ENCODE results near the gene CERS1. TPM values are rescaled to one million over a fixed set of nuclear protein-coding genes. Genes with fewer than 3 reads are reported as not detected.
A peak's percentile ranks its signal among the peaks of the same experiment; 100 is the strongest.
"Not testable (repeated sequence)": the region's sequence is repeated elsewhere in the genome, so short reads cannot be mapped to it uniquely, and the experiment has no call there.

CERS1 gene
- total and polyA plus RNA-seq, 8 donors, result 0.37 to 4.8 (median 0.61) TPM; not detected in 3

DNA sequence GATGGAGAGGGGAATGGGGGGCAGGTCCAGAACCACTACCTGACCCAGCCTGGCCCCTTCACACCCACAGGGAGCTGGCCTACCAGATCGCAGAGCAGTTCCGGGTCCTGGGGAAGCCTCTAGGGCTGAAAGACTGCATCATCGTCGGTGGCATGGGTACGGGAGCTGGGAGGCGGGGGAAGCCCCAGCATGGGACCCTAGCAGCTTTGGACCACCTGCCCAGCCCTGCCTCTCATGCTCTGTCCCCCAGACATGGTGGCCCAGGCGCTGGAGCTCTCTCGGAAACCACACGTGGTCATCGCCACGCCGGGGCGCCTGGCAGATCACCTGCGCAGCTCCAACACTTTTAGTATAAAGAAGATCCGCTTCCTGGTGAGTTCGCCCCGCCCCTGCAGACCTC lies 25.6 kb upstream of the CERS1 start:
- TF ChIP-seq POLR2A (IDR thresholded peaks at IDR 0.05) (no peak), EP300 (IDR thresholded peaks at IDR 0.05) (no peak), POLR2AphosphoS5 (IDR thresholded peaks at IDR 0.05) (no peak)
- TF ChIP-seq, protein P1, sequence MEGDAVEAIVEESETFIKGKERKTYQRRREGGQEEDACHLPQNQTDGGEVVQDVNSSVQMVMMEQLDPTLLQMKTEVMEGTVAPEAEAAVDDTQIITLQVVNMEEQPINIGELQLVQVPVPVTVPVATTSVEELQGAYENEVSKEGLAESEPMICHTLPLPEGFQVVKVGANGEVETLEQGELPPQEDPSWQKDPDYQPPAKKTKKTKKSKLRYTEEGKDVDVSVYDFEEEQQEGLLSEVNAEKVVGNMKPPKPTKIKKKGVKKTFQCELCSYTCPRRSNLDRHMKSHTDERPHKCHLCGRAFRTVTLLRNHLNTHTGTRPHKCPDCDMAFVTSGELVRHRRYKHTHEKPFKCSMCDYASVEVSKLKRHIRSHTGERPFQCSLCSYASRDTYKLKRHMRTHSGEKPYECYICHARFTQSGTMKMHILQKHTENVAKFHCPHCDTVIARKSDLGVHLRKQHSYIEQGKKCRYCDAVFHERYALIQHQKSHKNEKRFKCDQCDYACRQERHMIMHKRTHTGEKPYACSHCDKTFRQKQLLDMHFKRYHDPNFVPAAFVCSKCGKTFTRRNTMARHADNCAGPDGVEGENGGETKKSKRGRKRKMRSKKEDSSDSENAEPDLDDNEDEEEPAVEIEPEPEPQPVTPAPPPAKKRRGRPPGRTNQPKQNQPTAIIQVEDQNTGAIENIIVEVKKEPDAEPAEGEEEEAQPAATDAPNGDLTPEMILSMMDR (IDR thresholded peaks at IDR 0.05), result no peak
- Histone ChIP-seq H3K9me3 (no peaks in the 10 kb centered on the region), H3K36me3 (peaks cover 42 to 64% (median 56%) of the 10 kb centered on the region in 4 donors), H3K27me3 (no peaks in the 10 kb centered on the region), H3K4me1 (peaks cover 21 to 41% (median 37%) of the 10 kb centered on the region in 4 donors), H3K27ac (no peak overlapping the region), H3K4me3 (no peak overlapping the region)
- DNase-seq, result no peak
- intact Hi-C loops (cut with DNase I; ENCODE audit: low total_unique reads), result no loop called here
- 92 to 97% (median 94%) methylated on average over 14 to 17 of the region's 17 CpGs for WGBS, 5 donors

DNA sequence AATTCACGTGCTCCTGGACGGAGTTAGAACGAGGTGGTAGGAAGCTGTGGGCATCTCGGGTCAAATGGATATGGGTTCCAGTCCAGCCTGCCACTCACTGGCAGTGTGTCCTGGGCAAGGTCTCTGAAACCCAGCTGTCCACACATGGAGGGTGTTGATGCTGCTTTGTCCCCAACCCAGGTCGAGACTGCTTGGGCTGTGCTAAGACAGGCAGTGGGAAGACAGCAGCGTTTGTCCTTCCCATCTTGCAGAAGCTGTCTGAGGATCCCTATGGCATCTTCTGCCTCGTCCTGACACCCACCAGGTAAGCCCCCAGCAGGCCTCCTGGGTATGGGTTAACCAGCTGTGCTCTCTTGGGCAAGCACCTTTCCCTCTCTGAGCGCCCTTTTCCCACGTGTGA lies 24.4 kb upstream of the CERS1 start:
- peaks cover 42 to 64% (median 52%) of the 10 kb centered on the region in 4 donors for H3K36me3 ChIP-seq
- TF ChIP-seq POLR2AphosphoS5 (IDR thresholded peaks at IDR 0.05), result no peak
- TF ChIP-seq, protein P1 (IDR thresholded peaks at IDR 0.05), result no peak
- no peak for TF ChIP-seq EP300 (IDR thresholded peaks at IDR 0.05)
- TF ChIP-seq POLR2A (IDR thresholded peaks at IDR 0.05), result no peak
- H3K4me1 ChIP-seq, result peaks cover 21 to 53% (median 46%) of the 10 kb centered on the region in 4 donors
- WGBS, 5 donors, result 46 to 56% (median 50%) methylated on average over 9 of the region's 9 CpGs
- H3K27me3 ChIP-seq, result no peaks in the 10 kb centered on the region
- intact Hi-C loops (cut with DNase I; ENCODE audit: low total_unique reads), result no loop called here
- peak overlapping the region; percentile 93 to 99 (median 98) for H3K4me3 ChIP-seq
- H3K27ac ChIP-seq, result peak overlapping the region in 2 of 5 donors; percentile 90 to 93
- no peak for DNase-seq
- no peaks in the 10 kb centered on the region for H3K9me3 ChIP-seq

DNA sequence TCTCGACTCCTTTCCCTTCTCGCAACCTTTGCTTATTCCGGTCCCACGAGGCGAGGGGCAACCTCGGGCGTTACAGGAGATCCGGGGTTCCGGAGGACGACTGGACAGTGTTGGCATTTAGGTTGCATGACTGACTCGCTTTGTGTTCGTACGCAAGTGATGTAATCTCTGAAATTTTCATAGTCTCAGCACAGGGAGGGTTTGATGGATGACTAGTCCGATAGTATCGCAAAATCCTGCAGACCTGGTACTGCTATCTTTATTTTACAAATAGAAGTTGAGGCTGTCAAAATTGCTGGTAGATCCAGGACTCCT lies 23.9 kb upstream of the CERS1 start:
- 0 to 2% (median 1%) methylated on average over 15 of the region's 15 CpGs for WGBS, 5 donors
- H3K27ac ChIP-seq, result peak overlapping the region; percentile 75 to 94 (median 90)
- H3K36me3 ChIP-seq, result peaks cover 43 to 64% (median 52%) of the 10 kb centered on the region in 4 donors
- H3K4me1 ChIP-seq, result peaks cover 21 to 58% (median 51%) of the 10 kb centered on the region in 4 donors
- H3K4me3 ChIP-seq, result peak overlapping the region; percentile 93 to 99 (median 98)
- no peaks in the 10 kb centered on the region for H3K9me3 ChIP-seq
- DNase-seq, result no peak
- intact Hi-C loops (cut with DNase I; ENCODE audit: low total_unique reads), result no loop called here
- no peaks in the 10 kb centered on the region for H3K27me3 ChIP-seq
- TF ChIP-seq EP300 (IDR thresholded peaks at IDR 0.05) (no peak), POLR2A (IDR thresholded peaks at IDR 0.05) (no peak), POLR2AphosphoS5 (IDR thresholded peaks at IDR 0.05) (no peak)
- TF ChIP-seq, protein P1 (IDR thresholded peaks at IDR 0.05), result no peak

DNA sequence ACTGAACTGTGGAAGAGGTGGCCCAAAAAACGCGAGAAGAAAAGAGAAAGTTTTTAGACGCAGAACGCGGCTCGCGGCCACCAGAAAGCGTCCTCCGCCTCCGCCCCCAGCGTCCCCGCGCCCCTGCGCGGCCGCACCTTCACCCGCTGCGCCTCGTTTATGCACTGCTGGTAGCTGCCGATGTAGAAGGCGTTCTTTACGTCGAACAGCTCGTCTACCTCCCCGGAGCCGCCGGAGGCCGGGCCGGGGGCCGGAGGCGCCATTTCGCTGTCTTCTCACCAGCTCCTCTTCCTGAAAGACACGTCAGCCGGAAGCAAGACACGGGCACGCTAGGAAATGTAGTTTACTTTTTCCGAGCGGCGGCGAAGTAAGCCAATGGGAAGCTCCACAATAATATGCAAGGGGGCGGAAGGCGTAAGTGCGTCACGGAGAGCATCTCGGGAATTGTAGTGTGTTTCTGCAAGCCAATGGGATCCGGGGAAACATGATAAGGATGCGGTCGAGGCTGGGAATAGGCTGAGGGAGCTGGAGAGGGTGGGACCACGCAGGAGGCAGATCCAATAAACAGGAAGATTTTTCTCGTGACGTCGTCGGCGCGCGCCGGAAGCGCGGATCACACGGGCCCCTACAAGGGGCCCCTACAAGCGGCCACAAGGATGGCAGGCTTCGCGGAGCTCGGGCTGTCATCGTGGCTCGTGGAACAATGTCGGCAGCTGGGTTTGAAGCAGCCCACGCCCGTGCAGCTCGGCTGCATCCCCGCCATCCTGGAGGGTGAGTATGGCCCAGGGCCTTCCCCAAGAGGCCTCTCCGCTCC lies 23.3 kb upstream of the CERS1 start, which contains the start of the genes COPE and DDX49:
Gene COPE (minus strand): TSS at position 302 of the 814 bp plus-strand sequence. CDS start 39 bp downstream, at position 263.
Gene DDX49 (plus strand): TSS at position 630 of the 814 bp plus-strand sequence. CDS start 27 bp downstream, at position 657.
- WGBS, 5 donors, result 0% methylated on average over 45 to 72 of the region's 72 CpGs
- peaks cover 37 to 64% (median 52%) of the 10 kb centered on the region in 4 donors for H3K36me3 ChIP-seq
- intact Hi-C loops (cut with DNase I; ENCODE audit: low total_unique reads), result no loop called here

DNA sequence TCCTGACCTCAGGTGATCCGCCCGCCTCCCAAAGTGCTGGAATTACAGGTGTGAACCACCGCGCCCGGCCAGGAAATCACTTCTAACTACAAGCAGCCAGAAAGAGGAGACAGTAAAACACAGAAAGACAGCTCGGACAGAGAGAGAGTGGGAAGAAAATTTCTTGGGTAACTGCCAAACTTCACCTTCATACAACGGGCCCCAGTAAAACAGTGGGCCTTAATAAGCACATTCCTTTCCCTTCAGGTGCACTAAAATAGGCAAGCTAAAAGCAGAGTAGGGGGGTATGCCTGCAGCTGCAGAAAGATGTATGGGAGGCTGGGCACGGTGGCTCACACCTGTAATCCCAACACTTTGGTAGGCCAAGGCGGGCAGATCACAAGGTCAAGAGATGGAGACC lies 21.6 kb upstream of the CERS1 start:
- DNase-seq, result not testable (repeated sequence)

More for the DNA sequence above, 23.3 kb upstream of the CERS1 start, which contains the start of the genes COPE and DDX49:
- TF ChIP-seq POLR2A (IDR thresholded peaks at IDR 0.05), result peak in 2 of 4 donors; percentile 66 to 78
- peak; percentile 82 to 87 (median 87) for TF ChIP-seq POLR2AphosphoS5 (IDR thresholded peaks at IDR 0.05)
- TF ChIP-seq, protein P1 (IDR thresholded peaks at IDR 0.05), result no peak
- Histone ChIP-seq H3K27ac (peak within 1 kb of the TSS; percentile 86 to 95 (median 93)), H3K4me1 (peaks cover 21 to 58% (median 53%) of the 10 kb centered on the region in 4 donors), H3K4me3 (peak within 1 kb of the TSS; percentile 93 to 99 (median 98)), H3K9me3 (no peaks in the 10 kb centered on the region), H3K27me3 (no peaks in the 10 kb centered on the region)
- DNase-seq, result peak; percentile 97 to 100

More for the DNA sequence above, 21.6 kb upstream of the CERS1 start:
- peaks cover 32 to 64% (median 52%) of the 10 kb centered on the region in 4 donors for H3K36me3 ChIP-seq
- H3K4me3 ChIP-seq, result peak overlapping the region in 2 of 4 donors; percentile 93 to 99
- peaks cover 21 to 73% (median 55%) of the 10 kb centered on the region in 4 donors for H3K4me1 ChIP-seq
- H3K27me3 ChIP-seq; intact Hi-C loops (cut with DNase I; ENCODE audit: low total_unique reads); H3K9me3 ChIP-seq; H3K27ac ChIP-seq: not testable (repeated sequence)
- 83 to 90% (median 86%) methylated on average over 9 of the region's 9 CpGs for WGBS, 5 donors
